Measurements from ENCODE around the gene DPY19L3. TPM values are rescaled to one million over a fixed set of nuclear protein-coding genes. Genes with fewer than 3 reads are reported as not detected.
"Not testable (repeated sequence)": the region's sequence is repeated elsewhere in the genome, so short reads cannot be mapped to it uniquely, and the experiment has no call there.

The DPY19L3 gene
- total RNA-seq, 4 donors from 2014 or later: 29.7 to 49.2 (median 39.8) TPM

DNA sequence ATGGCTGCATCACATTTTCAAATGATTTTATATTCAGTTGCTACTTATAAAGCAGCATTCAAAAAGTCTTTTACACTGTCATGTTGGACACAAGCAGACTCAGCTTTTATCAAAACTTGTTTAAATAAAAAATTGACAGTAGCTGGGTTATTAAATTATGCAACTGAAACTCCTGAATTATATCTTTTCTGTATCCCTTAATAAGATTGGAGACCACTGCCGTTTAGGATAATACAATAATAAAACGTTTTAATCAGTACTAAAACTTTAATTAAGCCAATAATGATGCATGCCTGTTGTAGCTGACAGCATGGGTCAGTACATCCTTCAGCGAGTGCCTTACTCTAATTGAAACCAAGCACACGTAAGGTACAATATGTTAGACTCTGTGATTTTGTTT is 78.0 kb downstream of the DPY19L3 start:
- Histone ChIP-seq H3K27ac (no peak overlapping the region), H3K36me3 (peaks cover 23 to 27% of the 10 kb centered on the region in 2 donors), H3K27me3 (no peaks in the 10 kb centered on the region), H3K4me3 (replicated peaks in 1 of 3) (no peak overlapping the region), H3K9me3 (no peaks in the 10 kb centered on the region), H3K4me1 (no peaks in the 10 kb centered on the region)
- no peak for TF ChIP-seq POLR2A (IDR thresholded peaks at IDR 0.05)
- TF ChIP-seq, protein P1, sequence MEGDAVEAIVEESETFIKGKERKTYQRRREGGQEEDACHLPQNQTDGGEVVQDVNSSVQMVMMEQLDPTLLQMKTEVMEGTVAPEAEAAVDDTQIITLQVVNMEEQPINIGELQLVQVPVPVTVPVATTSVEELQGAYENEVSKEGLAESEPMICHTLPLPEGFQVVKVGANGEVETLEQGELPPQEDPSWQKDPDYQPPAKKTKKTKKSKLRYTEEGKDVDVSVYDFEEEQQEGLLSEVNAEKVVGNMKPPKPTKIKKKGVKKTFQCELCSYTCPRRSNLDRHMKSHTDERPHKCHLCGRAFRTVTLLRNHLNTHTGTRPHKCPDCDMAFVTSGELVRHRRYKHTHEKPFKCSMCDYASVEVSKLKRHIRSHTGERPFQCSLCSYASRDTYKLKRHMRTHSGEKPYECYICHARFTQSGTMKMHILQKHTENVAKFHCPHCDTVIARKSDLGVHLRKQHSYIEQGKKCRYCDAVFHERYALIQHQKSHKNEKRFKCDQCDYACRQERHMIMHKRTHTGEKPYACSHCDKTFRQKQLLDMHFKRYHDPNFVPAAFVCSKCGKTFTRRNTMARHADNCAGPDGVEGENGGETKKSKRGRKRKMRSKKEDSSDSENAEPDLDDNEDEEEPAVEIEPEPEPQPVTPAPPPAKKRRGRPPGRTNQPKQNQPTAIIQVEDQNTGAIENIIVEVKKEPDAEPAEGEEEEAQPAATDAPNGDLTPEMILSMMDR (IDR thresholded peaks at IDR 0.05): no peak
- WGBS, 2 donors: 86 to 91% methylated on average over 4 of the region's 4 CpGs
- intact Hi-C loops (cut with DNase I): no loop called here
- no peak for DNase-seq

DNA sequence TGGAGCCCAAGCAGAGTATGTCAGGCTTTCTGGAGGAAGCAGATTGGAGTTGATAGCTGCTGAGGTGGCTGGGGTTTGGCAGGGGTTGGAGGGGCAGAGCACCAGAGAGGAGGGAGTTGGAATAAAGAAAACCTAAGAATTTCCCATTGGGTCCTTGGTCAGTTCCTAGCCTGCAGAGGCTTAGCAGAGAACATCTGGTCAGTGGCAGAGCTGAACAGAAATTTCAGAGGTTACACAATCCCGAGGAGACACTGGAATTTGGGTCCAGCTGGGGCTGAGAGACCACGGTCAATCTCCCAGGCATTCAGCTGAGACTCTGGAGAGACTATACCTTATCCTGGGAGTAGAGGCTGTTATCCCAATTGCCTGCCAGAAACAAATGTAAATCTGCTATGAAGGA is 84.4 kb downstream of the DPY19L3 start:
- DNase-seq: no peak
- H3K4me3 ChIP-seq (replicated peaks in 1 of 3): no peak overlapping the region
- peaks cover 6 to 12% of the 10 kb centered on the region in 2 donors for H3K36me3 ChIP-seq
- no peak overlapping the region for H3K27ac ChIP-seq
- intact Hi-C loops (cut with DNase I): no loop called here
- WGBS, 2 donors: 91 to 93% methylated on average over 2 of the region's 2 CpGs
- H3K9me3 ChIP-seq: no peaks in the 10 kb centered on the region
- TF ChIP-seq POLR2A (IDR thresholded peaks at IDR 0.05): no peak
- TF ChIP-seq, protein P1 (IDR thresholded peaks at IDR 0.05): no peak
- H3K4me1 ChIP-seq: no peaks in the 10 kb centered on the region
- H3K27me3 ChIP-seq: no peaks in the 10 kb centered on the region

- Histone ChIP-seq H3K4me1 (no peaks in the 10 kb centered on the region), H3K9me3 (no peaks in the 10 kb centered on the region), H3K27ac (no peak overlapping the region), H3K4me3 (replicated peaks in 1 of 3) (no peak overlapping the region), H3K27me3 (no peaks in the 10 kb centered on the region), H3K36me3 (no peaks in the 10 kb centered on the region)
- DNase-seq: peak; percentile 19 to 22
- 43 to 49% methylated on average over 9 of the region's 9 CpGs for WGBS, 2 donors
- TF ChIP-seq, protein P1 (IDR thresholded peaks at IDR 0.05): no peak
- TF ChIP-seq POLR2A (IDR thresholded peaks at IDR 0.05): no peak
- intact Hi-C loops (cut with DNase I): no loop called here
Measured at GRCh38 chr19:32497391-32497790, 91.8 kb downstream of the DPY19L3 start.

GRCh38 chr19:32498648-32499200 is 93.2 kb downstream of the DPY19L3 start:
- no peak for TF ChIP-seq POLR2A (IDR thresholded peaks at IDR 0.05)
- TF ChIP-seq, protein P1 (IDR thresholded peaks at IDR 0.05): no peak
- Histone ChIP-seq H3K9me3 (no peaks in the 10 kb centered on the region), H3K4me1 (no peaks in the 10 kb centered on the region), H3K36me3 (no peaks in the 10 kb centered on the region), H3K27ac (no peak overlapping the region), H3K27me3 (no peaks in the 10 kb centered on the region), H3K4me3 (replicated peaks in 1 of 3) (no peak overlapping the region)
- no peak for DNase-seq
- 74 to 79% methylated on average over 6 of the region's 6 CpGs for WGBS, 2 donors
- intact Hi-C loops (cut with DNase I): no loop called here

GRCh38 chr19:32512498-32512897 is 106.9 kb downstream of the DPY19L3 start:
- DNase-seq; intact Hi-C loops (cut with DNase I); H3K27me3 ChIP-seq; H3K27ac ChIP-seq; H3K9me3 ChIP-seq; H3K4me1 ChIP-seq; H3K4me3 ChIP-seq (replicated peaks in 1 of 3); H3K36me3 ChIP-seq: not testable (repeated sequence)
- WGBS, 2 donors: 93 to 98% methylated on average over 4 of the region's 4 CpGs

DNA sequence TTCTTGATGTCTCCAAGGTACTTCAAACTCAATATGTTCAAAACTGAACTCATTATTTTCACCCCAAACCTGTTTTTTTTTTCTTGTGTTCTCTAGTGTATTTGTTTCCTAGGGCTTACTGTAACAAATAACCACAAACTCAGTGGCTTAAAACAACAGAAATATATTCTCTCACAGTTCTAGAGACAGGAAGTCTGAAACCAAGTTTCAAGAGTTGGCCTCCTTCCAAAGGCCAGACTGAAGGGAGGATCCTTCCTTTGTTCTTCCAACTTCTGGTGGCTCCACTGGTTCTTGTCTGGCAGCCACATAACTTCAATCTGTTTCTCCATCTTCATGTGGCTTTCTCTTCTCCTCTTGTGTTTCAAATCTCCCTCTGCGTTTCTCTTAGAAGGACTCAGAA is 113.5 kb downstream of the DPY19L3 start:
- no peaks in the 10 kb centered on the region for H3K9me3 ChIP-seq
- 0% methylated on average over 1 of the region's 1 CpG for WGBS, 2 donors
- DNase-seq: no peak
- no peak overlapping the region for H3K4me3 ChIP-seq (replicated peaks in 1 of 3)
- TF ChIP-seq POLR2A (IDR thresholded peaks at IDR 0.05): no peak
- TF ChIP-seq, protein P1 (IDR thresholded peaks at IDR 0.05): no peak
- H3K27ac ChIP-seq: no peak overlapping the region
- intact Hi-C loops (cut with DNase I): no loop called here
- H3K36me3 ChIP-seq: no peaks in the 10 kb centered on the region
- no peaks in the 10 kb centered on the region for H3K27me3 ChIP-seq
- H3K4me1 ChIP-seq: no peaks in the 10 kb centered on the region

All from thyroid gland (tissue), 4 donors.